Activated CD8-positive, alpha-beta memory T cell treated with anti-CD3 and anti-CD28 coated beads, Interleukin-2, amount 50 U/mL, for 1 hour (primary cell): Measurements from ENCODE around the gene ST6GAL1.

Experiments
- DNase-seq: peaks from one replicate; pipeline ENCODE4 v3.0.0-alpha.2; 2020; ENCODE audit errors: extremely low read depth

The ST6GAL1 gene

DNA sequence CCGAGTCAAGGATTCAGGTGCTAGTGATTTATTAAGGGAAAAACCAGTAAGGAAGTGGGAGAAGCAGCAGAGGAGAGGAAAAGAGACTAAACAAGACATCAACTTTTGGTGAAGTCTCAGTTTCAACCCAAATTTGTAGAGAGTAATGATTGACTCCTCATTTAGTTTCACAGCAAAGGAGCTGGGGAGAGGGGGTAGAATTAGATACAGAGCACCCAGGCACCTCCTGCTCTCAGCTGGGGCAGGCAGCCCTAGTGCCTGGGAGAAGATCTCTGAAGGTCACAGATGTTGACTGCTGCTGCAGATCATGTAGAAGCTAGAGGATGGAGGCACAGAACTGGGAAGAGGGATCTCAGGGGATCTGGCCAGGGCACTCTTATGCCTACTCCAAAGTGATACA is 179.8 kb downstream of the ST6GAL1 start:
- DNase-seq = no peak

DNA sequence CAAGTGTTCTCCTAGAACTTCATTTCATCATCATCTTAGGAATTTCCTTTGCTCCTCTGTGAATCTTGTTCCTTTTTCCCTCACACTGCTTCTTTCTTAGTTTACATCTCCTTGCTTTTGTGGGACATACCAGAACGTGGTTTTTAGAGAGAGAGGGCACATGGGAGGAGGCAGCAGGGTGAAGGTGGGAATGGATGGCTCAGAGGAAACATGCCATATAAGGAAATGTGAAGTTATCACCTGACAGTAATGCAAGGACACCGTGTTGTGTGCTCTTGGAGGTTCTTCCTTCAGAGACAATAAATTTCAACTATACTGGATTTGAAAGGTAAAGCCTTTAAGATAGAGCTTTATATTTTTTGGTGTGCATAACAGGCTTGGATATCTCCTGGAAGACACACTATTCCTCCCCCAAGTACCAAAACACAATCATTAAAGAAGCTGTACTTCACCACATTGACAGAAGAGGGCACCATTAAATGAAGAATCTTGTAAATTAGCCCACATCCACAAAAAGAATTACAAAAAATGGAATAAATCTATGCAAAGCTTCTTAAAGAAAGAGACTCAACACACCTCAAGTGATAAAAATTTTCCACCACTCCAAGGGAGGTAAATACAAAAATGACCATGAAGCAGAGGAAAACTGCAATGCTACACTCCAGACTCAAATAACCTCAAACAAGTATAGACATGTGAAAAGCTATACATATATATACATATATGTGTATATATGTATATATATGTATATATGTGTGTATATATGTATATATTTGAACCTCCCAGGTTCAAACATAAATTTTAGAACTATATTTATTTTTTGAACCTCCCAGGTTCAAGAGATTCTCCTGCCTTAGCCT is 182.8 kb downstream of the ST6GAL1 start:
- DNase-seq = no peak

DNA sequence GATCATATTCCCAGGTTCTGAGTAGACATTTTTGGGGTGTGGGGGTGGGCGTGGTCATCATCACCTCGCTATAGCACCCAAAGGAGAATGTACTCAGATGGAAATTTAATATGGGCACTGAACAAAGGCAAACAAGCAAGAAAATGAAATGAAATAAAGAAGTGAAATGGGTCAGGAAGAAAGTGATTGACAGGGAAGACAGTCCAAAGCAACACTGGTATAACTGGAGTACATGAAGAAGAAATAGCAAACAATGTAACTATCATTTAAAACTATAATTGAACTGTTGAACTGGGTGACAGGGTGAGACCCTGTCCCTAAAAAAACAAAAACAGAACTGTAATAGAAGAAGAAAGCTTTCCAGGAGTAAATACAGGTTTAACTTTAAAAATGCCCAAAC is 184.2 kb downstream of the ST6GAL1 start:
- DNase-seq = no peak

DNA sequence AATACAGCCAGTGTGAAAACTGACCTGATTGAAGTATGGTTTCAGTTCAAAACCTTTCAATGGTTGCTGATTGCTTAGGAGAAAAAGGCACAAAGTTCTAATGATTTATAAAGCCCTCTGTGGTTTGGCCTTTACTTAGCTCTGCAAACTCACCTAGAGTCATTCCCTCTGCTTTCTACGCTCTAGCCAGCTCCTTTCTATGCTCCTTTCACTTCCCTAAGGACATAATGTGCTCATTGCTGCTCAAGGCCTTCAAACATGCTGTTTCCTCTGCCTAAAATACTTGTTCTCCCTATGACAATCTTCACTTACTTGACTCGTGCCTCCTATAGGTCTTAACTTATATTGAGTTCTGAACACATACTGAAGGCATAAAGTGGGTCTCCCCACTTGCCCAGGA is 190.0 kb downstream of the ST6GAL1 start:
- DNase-seq = no peak

DNA sequence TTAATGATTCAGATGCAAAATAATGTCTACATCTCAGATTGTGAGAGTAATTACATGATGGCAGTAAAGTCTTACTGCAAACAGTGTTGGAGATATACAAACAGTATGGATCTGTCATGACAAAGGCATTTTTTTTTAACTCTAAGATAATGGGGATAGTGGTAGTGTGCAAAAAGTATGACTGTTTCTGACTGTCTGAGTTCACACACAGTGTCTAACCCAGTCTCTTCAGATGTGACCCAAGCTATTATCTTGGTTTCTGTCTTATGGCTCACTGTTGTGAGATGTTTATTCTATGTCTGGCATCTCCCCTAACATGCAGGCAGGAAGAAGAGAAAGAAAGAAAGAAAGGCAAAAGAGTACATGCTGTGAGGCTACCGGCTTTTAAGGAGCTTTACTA is 191.9 kb downstream of the ST6GAL1 start:
- no peak for DNase-seq

DNA sequence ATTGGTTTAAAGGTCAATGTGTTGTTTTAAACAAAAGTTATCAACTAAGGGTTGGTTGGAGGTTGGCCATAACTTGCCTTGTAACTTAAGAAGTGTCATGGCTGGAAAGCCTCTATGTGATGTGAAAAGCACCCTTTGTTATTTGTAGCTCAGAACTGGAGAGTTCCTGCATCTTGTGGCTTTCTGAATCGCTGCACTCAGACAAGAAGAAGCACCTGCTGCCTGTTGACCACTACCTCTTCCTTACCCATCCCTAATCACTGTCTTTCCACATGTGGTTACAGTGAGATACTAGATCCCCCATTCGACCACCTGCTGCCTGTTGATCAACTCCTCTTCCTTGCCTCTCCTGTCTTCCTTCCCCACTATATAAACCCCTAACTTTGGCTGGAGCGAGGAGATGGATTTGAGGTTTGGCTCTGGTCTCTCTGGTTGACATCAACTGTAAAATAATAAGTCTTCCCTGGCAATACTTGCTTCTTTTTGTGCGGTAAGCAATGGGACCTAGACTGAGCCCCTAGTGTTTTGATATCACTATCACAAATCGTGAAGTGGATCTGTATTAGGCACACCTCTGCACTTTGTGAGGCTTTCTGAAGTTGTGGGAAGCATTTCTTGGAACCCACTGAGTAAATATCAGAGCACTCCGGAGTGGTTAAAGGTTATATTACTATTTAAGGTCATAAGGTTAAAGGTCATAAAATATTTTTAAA is 195.1 kb downstream of the ST6GAL1 start:
- DNase-seq = no peak
